Prostate gland (tissue), 2 donors: ENCODE measurements around the gene DUS2.

Source experiments
- POLR2AphosphoS5 ChIP-seq: sonication (generic); formaldehyde crosslinking; IDR thresholded peaks from one replicate; pipeline ENCODE4 v1.6.1; 2017; ENCODE audit warnings: antibody characterized with exemption
- TF ChIP-seq, protein P1 (sequence below), 4 experiments: fragments of 200-600 bp in 2 of 4; fragments of 450-650 bp in 2 of 4; sonication (generic) in 2 of 4; IDR thresholded peaks; 1 replicate in 3 of 4; 2 replicates in 1 of 4; pipeline ENCODE4 v1.5.1; 2016 to 2019; ENCODE audit warnings: antibody characterized with exemption in 4 of 4, mild to moderate bottlenecking in 2 of 4, moderate library complexity in 2 of 4

DNA sequence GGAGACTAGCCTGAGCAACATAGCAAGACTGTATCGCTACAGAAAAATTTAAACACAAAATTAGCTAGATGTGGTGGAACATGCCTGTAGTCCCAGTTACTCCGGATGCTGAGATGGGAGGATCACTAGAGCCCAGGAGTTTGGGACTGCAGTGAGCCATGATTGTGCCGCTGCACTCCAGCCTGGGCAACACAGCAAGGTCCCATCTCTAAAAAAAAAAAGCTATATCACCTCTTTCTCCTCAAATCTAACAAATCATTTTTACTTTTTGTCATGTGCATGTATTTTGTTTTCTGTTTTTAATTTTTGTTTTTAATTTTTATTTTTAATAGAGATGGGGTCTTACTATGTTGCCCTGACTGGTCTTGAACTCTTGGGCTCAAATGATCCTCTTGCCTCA lies 5.9 kb downstream of the DUS2 start:
- TF ChIP-seq, protein P1, sequence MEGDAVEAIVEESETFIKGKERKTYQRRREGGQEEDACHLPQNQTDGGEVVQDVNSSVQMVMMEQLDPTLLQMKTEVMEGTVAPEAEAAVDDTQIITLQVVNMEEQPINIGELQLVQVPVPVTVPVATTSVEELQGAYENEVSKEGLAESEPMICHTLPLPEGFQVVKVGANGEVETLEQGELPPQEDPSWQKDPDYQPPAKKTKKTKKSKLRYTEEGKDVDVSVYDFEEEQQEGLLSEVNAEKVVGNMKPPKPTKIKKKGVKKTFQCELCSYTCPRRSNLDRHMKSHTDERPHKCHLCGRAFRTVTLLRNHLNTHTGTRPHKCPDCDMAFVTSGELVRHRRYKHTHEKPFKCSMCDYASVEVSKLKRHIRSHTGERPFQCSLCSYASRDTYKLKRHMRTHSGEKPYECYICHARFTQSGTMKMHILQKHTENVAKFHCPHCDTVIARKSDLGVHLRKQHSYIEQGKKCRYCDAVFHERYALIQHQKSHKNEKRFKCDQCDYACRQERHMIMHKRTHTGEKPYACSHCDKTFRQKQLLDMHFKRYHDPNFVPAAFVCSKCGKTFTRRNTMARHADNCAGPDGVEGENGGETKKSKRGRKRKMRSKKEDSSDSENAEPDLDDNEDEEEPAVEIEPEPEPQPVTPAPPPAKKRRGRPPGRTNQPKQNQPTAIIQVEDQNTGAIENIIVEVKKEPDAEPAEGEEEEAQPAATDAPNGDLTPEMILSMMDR (IDR thresholded peaks at IDR 0.05) = no peak
- TF ChIP-seq POLR2AphosphoS5 = no peak
